BJ (cell line): ENCODE data around the gene SLC4A5. TPM values are rescaled to one million over a fixed set of nuclear protein-coding genes. Genes with fewer than 3 reads are reported as not detected.

Experiments
- CTCF ChIA-PET: fragments of 350-600 bp; formaldehyde crosslinking; extraction: SDS; loops from one replicate; lab custom pipeline; 2021; ENCODE audit warnings: antibody characterized with exemption, inconsistent platforms; lab: Yijun Ruan, JAX
- POLR2A ChIA-PET: fragments of 300-600 bp; sonication (Branson Sonifier 250); formaldehyde crosslinking; extraction: SDS; loops from one replicate; lab custom pipeline; 2021; ENCODE audit warnings: antibody characterized with exemption; lab: Charles Lee
- DNase-seq: peaks from one replicate; pipeline ENCODE4 v3.0.0-alpha.2; 2011; ENCODE audit warnings: low read depth
- H3K27me3 ChIP-seq: 2 replicates; pipeline ENCODE4 v1.6.0; 2011; ENCODE audit warnings: low read length; ENCODE audit not compliant: control insufficient read depth, insufficient read depth
- H3K36me3 ChIP-seq: 2 replicates; pipeline ENCODE4 v1.5.1; 2011; ENCODE audit warnings: low read length; ENCODE audit not compliant: control insufficient read depth, insufficient read depth
- H3K4me3 ChIP-seq: 2 replicates; pipeline ENCODE4 v1.5.1; 2011; ENCODE audit warnings: low read depth, mild to moderate bottlenecking, control low read depth, low read length
- CTCF ChIP-seq: IDR thresholded peaks from 2 replicates; pipeline ENCODE4 v1.5.1; 2011; ENCODE audit warnings: low read depth, mild to moderate bottlenecking, control low read depth, inconsistent platforms, low read length, moderate library complexity; ENCODE audit not compliant: insufficient read depth
- polyA plus RNA-seq: library from polyadenylated mRNA; depleted of rRNA; stranded (reverse); fragments of >200 nt; gene quantifications from 2 replicates; pipeline ENCODE4 v1.2.3, GENCODE V29; 2011

SLC4A5 gene
- polyA plus RNA-seq, 1 experiment, result 0.07 TPM

DNA sequence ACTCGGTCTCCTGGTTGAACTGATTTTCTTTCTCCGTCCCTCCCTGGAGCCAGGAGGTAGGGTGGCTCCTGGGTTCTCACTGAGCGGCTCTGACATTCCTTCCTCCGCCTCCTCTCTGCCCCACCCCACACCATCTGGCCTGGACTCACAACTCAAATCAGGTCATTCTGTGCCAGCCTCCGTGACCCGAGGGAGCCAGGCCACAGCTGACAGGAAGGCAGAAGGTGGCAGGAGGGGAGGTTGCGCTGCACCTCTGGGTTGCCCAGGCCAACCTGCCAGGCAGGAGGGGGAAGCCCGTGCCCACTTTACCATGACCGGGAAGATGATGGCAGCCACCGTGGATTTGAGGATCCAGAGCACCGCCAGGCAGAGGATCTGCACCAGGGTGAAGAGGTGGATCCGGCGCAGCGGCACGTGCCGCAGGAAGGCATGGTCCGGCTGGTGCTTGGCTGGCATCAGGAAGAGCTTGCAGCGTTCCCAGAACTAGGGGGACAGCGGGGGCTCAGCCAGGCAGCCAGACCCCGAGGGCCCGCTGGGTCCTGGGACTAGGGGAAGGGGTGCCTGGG is 116.5 kb downstream of the SLC4A5 start:
- Histone ChIP-seq H3K27me3 (no peaks in the 10 kb centered on the region), H3K36me3 (no peaks in the 10 kb centered on the region), H3K4me3 (no peak overlapping the region)
- no peak for TF ChIP-seq CTCF
- ChIA-PET CTCF (interaction anchor here (1.3 to 2.1 kb wide), 3 partner anchors 10 to 34 kb away, joined by 3 to 8 read pairs (median 5); no protein-coding TSS in a partner anchor), POLR2A (no interaction called here)
- no peak for DNase-seq

DNA sequence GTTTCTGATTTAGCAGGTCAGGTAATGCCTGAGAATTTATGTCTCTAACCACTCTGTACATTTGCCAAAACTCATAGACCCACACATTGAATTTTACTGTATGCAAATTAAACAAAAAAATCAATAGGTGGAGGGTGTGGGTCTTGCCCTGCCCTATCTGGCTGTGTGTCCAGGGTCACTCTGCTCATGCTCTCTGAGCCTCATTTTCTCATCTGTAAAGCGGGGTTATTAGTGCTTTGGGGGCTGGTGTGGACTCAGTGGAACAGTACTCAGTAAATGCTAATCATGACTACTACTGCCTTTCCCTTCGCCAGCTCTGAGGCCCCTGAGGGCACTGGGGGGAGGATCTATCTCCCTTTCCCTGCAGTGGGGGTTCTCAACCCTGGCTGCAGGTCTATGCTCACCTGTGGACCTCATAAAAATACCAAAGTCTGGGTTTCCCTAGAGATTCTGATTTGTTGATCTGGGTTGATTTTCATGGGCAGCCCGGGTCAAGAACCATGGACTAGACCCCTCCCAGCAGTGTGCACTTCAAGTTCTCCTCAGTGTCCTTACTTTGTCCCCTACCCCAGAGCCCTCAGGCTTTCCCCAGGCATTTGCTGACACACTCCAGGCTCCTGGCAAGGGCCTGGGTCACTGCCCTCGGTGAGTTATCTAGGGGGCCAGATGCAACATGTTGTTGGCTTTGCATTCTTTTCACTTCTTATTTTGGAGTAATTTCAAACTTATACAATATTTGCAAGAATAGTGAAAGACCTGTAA is 117.3 kb downstream of the SLC4A5 start:
- Histone ChIP-seq H3K27me3 (no peaks in the 10 kb centered on the region), H3K4me3 (no peak overlapping the region), H3K36me3 (no peaks in the 10 kb centered on the region; the same call in 1 of the 2 replicates)
- DNase-seq, result no peak
- no peak for TF ChIP-seq CTCF
- POLR2A ChIA-PET, result no interaction called here
- CTCF ChIA-PET, result interaction anchor here (1.8 to 2.1 kb wide), 2 partner anchors 9 to 24 kb away, joined by 5 to 8 read pairs; no protein-coding TSS in a partner anchor

DNA sequence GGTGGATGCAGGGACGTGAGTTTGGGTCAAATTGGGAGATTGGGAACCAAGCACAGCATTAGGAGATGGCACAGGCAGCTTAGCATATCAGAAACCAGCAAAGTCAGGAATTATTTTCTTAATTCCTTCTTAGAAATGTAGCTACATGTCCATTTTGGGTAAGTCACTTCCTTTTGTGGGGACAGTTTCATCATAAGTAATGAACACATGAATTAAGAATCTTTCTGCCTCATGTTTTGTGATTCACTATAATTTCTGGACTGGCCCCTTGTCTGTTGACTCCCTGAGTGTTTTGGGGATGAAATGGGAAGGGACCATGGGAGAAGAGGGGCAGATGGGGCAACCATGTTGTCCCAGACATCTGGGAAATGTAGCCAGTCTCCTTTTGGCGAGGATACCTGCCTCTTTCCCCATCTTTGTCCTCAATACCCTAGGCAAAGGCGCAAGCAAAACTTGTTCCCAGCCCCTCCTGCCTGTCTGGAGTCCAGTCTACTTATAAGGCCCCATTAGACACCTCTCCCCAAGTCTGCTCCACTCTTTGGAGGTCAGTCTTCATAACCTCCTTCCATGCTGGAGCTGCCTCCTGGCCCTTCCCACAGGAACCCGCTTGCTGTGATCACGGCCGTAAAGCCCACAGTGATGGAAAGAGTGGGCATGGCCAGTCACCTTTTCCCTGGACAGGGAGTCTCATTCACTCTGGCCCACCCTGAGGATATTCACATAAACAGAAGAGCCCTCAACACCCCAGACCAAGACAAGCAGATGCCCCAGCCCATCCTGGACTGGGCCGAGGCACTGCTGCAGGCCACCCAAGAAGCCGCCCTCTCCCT is 119.1 kb downstream of the SLC4A5 start:
- H3K4me3 ChIP-seq, result no peak overlapping the region
- peaks cover 2% of the 10 kb centered on the region for H3K36me3 ChIP-seq
- no peak for DNase-seq
- no peak for TF ChIP-seq CTCF
- POLR2A ChIA-PET, result no interaction called here
- no peaks in the 10 kb centered on the region for H3K27me3 ChIP-seq
- CTCF ChIA-PET, result no interaction called here

DNA sequence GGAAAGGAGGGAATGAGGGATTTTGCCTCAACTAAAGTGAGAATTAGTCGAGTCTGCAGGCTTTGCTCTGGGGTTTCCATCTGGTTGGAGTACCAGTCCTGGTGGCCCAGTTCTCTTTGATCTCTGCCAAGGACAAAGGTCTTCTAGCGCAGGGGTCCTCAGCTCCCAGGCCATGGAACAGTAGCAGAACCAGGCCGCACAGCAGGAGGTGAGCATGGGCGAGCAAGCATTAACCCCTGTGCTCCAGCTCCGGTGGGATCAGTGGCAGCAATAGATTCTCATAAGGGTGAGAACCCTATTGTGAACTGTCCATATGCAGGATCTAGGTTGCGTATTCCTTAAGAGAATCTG is 120.9 kb downstream of the SLC4A5 start:
- peaks cover 2% of the 10 kb centered on the region for H3K36me3 ChIP-seq
- no peak overlapping the region for H3K4me3 ChIP-seq
- POLR2A ChIA-PET, result no interaction called here
- CTCF ChIA-PET, result interaction anchor here (0.6 to 1.6 kb wide), 2 partner anchors 43 to 329 kb away, joined by 3 to 4 read pairs; partner anchors contain the start of genes ACTG2 and MOB1A
- TF ChIP-seq CTCF, result no peak
- H3K27me3 ChIP-seq, result no peaks in the 10 kb centered on the region
- no peak for DNase-seq
